Jurkat, Clone E6-1 (cell line): ENCODE data around the gene NANP. TPM values are rescaled to one million over a fixed set of nuclear protein-coding genes. Genes with fewer than 3 reads are reported as not detected.
A peak's percentile ranks its signal among the peaks of the same experiment; 100 is the strongest.
"Not testable (repeated sequence)": the region's sequence is repeated elsewhere in the genome, so short reads cannot be mapped to it uniquely, and the experiment has no call there.

Experiments used
- DNase-seq: peaks from one replicate; pipeline ENCODE4 v3.0.0-alpha.2; 2011; ENCODE audit warnings: low read depth, low spot score
- H3K4me3 ChIP-seq: 2 replicates; pipeline ENCODE4 v1.5.1; 2011; ENCODE audit warnings: mild to moderate bottlenecking, low read length, control low read depth, moderate library complexity
- polyA plus RNA-seq: library from polyadenylated mRNA; unstranded; fragments of >200 nt; gene quantifications from one replicate; pipeline ENCODE4 v1.2.1, GENCODE V29; 2012; ENCODE audit warnings: missing spikeins; ENCODE audit not compliant: insufficient read length, insufficient read depth

NANP gene, protein sequence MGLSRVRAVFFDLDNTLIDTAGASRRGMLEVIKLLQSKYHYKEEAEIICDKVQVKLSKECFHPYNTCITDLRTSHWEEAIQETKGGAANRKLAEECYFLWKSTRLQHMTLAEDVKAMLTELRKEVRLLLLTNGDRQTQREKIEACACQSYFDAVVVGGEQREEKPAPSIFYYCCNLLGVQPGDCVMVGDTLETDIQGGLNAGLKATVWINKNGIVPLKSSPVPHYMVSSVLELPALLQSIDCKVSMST
- 7.7 TPM for polyA plus RNA-seq

GRCh38 chr20:25623736-25624499, at the start of gene NANP:
Gene NANP (minus strand): TSS chr20:25624014. CDS start chr20:25623948, 66 bp downstream.
- DNase-seq = peak; percentile 95
- H3K4me3 ChIP-seq = peak within 1 kb of the TSS; percentile 94

GRCh38 chr20:25672659-25673235, 48.9 kb upstream of the NANP start:
- DNase-seq = no peak
- H3K4me3 ChIP-seq = no peak overlapping the region

DNA sequence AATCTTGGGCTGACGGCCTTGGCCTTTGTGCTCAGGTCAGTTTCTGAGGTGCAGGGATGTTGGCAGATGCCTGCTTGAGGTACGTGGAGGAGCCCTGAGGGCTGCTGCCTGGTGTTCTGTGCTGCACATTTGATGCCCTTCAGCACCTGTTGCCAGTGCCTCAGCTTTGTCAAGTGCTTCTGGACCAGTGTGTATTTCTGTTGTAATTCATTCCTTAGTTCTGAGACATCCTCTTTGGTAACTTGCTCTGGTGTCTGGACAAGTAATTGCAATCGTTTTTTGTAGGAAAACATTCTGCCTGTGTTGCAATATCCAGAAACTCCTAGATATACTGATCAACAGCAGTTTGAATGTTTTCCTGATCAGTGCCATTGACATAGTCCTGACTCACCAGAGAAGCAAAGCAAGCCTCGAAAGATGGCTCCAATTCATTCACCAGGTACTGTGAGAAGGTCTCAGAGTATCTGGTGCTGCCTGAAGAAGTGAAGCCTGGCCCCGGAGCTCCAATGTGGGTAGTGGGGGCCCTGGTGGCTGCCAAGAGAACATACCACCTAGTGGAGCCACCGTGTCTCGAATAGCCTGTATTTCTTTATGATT, 46.1 kb upstream of the NANP start:
- no peak for DNase-seq

GRCh38 chr20:25668446-25668845, 44.6 kb upstream of the NANP start:
- no peak overlapping the region for H3K4me3 ChIP-seq
- DNase-seq = no peak

More for the DNA sequence above, 46.1 kb upstream of the NANP start:
- H3K4me3 ChIP-seq = no peak overlapping the region

GRCh38 chr20:25659999-25660398, 36.2 kb upstream of the NANP start:
- DNase-seq = no peak
- H3K4me3 ChIP-seq = no peak overlapping the region

GRCh38 chr20:25654487-25654886, 30.7 kb upstream of the NANP start:
- no peak overlapping the region for H3K4me3 ChIP-seq
- no peak for DNase-seq

- not testable (repeated sequence) for H3K4me3 ChIP-seq, DNase-seq
Observed at GRCh38 chr20:25652866-25653265, 29.1 kb upstream of the NANP start.

DNA sequence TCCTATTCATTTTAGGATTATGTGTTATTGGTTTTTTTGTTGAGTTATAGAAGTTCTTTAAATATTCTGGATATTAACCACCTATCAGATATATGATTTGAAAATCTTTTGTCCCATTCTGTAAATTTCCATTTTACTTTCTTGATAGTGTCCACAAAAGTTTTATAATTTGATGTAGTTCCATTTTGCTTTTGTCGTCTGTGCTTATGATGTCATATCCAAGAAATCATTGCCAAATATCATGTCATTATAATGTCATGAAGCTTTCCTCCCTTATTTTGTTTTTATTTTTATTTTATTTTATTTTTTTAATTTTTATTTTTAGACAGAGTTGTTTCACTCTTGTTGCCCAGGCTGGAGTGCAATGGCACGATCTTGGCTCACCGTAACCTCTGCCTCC, 21.0 kb upstream of the NANP start:
- no peak overlapping the region for H3K4me3 ChIP-seq
- DNase-seq = no peak

DNA sequence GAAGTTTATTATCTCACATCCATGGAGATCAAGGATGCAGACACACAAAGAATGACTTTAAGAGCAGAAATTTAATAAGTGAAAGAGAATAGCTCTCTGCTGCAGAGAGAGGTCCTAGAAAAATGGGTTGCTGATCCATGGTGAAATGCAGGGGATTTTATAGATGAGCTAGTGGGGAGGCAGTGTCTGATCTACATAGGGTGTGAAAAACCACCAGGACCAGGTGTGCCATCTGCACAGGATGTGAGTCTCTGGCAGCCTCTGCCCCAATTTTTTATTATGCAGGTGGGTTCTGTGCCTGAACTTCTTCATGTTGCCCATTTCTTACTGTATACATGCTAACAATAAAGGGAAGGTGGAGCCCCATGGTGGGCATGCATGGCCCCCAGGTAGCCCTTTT, 19.9 kb upstream of the NANP start:
- peak; percentile 81 for DNase-seq
- H3K4me3 ChIP-seq = no peak overlapping the region

DNA sequence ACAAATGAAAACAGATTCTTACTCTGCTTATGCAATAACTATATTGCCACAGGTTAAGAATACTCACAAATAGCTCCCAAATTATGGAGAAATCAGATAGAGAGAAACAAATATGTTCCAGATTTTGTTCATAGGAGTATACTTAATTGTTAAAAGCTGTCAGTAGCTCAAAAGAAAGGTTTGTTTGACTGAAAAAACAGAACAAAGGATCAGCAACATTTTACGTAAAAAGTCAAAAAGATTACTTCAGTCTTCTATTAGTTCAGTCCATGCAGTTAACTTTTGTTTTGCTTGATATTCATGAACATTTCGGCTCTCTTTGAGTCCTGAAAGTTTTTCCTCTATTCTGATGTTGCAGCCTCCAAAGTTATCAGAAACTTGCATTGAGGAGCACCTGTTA, 13.4 kb upstream of the NANP start:
- H3K4me3 ChIP-seq = no peak overlapping the region
- DNase-seq = no peak

DNA sequence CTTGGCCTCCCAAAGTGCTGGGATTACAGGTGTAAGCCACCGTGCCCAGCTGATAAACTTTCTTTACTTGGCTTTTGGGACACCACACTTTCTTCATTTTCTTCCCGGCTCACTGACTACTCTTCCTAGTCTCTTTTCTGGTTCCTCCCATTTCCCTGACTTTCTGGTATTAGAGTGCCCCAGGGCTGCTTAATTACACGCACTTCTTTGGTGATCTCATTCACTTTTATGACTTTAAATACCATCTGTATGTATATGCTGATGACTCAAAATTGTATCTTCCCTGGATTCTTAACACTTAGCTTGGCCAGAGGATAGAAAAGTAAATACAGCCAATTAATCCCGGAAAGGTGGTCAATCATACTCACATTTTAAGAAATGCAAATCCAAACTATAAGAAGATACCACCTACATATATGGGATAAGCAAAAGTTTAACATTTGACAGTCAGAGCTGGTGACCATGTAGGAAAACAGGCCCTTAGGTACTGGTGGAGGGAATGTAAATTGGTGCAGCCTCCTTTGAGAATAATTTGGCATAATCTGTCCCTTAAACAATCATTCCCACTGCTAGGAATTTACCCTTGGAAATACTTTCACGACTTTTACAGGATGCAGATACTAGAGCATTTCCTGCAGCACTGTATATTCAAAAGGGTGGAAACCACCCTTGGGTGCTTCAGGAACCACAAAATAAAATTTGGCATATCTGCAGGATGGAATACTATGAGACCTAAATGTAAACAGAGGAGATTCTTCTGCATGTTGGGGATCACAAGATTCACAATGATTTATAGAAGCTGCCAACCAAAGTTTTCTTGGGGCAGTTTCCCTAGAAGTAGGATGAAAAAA, 9.4 kb upstream of the NANP start:
- no peak overlapping the region for H3K4me3 ChIP-seq
- DNase-seq = no peak

GRCh38 chr20:25630615-25631014, 6.8 kb upstream of the NANP start:
- not testable (repeated sequence) for DNase-seq, H3K4me3 ChIP-seq

DNA sequence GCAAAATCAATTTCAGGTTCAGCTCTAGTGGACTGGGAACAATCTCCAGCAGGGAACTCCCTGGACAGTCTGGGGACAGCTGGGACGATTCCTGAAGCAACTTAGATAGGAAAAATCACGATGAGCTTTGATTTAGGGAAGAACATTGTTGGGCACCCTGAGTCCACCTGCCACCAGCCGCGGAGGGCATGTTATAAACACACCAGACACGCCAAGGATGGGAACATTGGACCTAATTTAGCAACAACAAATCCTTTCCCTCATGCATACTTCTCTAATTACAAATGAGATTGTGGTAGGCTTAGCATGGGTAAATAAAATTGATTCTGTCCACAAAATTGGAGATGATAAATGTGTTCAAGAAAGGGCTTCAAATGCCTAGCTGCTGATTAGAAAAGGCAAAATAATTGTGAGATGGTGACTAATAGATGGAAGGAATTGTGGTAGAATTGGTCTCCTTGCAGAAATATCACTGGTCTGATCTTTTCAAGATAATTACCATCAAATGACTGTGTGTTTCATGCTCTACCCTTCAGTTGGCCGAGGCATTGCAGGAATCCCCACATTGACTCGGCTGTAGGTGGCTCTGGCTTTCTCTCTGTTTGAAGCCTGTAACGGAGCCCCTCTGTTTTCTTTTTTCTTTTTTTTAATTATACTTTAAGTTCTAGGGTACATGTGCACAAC, 6.1 kb upstream of the NANP start:
- DNase-seq = no peak
- no peak overlapping the region for H3K4me3 ChIP-seq

- DNase-seq = no peak
- no peak overlapping the region for H3K4me3 ChIP-seq
Observed at GRCh38 chr20:25626779-25627178, 3.0 kb upstream of the NANP start.

GRCh38 chr20:25624500-25624939, 706 bp upstream of the NANP start:
- peak overlapping the region; percentile 94 for H3K4me3 ChIP-seq
- peak; percentile 28 for DNase-seq

DNA sequence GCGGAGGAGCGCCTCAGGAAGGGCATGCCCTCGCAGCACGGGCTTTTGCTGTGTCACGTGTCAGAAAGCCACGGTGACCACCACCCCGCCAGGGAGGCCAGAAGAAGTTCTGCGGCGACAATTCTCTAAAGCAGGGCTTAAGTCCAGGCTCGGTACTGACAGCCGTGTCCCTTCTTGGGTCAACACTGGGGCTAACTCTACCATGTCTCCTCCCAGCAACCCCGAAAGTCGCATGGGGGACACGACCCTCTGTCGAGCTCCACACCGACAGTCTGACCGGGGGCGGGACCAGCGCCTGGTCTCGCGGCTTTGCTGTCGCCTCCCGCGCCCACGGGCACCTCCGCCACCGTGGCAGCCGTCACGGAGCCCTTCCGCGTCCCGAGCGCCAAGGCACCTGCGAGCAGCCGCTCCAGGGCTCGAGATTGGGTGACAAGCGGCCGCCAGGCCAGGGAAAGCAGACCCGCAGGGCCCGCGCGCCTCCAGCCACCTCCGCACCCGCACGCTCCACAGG, 534 bp downstream of the NANP start:
- peak overlapping the region; percentile 94 for H3K4me3 ChIP-seq
- DNase-seq = no peak

- DNase-seq = no peak
- peak overlapping the region; percentile 94 for H3K4me3 ChIP-seq
Observed at GRCh38 chr20:25622450-25623224, 1.2 kb downstream of the NANP start.
